ENCODE measurements around the gene FAM181A.

FAM181A gene

DNA sequence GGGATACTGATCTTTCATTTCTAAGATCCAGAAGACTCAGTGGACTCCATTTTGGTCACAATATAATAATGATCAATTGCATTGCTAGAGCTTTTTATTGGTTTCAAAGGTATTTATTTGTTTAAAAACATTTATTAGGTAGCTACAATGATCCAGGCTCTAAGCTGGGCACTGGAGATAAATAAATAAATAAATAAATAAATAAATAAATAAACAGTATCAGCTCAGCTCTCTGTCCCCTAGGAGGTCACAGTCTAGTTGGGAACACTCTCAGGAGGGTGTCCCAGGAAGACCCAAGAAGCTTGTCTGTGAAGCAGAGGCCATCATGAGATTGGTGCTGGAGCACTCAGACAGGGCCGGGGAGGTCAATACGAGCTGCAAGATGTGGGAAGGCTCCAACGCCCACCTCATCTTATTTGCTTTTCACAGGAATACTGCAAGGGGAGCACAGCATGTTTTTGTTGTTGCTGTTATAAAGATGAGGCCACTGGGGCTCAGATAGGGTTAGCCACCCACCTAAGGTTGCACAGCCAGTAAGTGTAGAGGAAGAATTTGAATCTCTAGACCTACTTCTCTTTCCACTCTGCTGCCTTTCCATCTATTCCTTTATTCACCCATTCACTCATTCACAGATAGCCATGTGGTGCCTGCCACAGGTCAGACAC, 33.8 kb downstream of the FAM181A start:
- DNase-seq (ENCODE audit: low read depth in 1 of 2, low spot score in 1 of 2), result no peak

DNA sequence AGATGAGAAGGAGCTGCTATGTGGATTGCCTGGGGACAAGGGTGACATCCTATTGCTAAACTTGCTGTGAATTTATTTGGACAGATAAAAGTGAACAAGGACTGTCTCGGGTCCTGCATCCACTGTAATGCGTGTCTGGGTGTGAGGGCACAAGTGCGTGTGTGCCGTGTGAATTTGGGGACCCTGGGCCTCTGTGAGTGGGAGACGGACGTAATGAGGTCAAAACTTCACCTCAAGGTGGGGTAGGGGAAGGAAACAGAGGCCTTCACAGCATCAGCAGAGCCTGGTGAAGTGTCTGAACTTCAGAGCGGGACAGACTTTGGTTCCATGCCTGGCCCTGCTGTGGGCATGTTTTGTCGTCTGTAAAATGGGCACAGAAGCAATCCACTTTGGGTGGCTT, 34.5 kb downstream of the FAM181A start:
- no peak for DNase-seq (ENCODE audit: low read depth in 1 of 2, low spot score in 1 of 2)

DNA sequence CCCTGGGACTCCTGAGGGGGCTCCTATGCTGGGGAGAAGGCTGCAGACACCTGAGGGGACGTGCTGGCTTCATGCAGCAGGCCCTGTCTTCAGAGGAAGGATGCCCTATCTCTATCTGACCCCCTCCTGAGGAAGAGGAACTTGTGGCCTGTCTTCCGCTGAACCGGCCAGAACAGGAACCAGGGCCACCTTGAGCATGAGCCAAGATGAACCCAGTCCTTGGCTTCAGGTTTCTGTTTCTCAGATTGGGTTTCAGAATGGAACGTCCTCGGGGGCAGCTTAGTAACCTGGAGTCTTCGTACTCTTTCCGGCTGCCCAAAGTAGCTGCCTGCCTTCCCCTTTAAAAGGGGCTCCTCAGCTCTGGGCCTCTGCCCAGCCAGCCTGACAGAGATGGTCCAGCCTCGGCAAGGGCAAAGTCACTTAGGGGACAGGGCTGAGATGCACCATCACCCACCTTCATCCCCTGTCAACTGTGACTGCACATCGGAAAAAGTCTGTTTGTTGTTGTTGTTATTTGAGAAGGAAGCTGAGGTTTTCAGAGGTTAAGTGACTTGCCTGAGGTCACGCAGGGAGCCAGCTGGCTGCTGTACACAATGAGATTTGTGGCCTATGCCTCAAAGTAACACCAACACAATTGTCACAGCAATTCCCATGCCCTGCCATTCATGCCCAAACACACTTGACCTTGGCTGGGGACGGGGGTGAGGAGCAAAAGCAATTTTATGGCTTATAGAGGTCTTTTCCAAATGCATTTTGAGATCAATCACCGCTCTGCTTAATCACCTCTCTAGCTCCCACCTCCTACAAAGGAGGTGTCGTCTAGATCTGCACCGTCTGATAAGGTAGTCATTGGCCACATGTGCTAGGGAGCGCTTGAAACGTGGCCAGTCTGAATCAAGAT, 35.8 kb downstream of the FAM181A start:
- DNase-seq (ENCODE audit: low read depth in 1 of 2, low spot score in 1 of 2), result peak in 1 of 2 donors; percentile 15

DNA sequence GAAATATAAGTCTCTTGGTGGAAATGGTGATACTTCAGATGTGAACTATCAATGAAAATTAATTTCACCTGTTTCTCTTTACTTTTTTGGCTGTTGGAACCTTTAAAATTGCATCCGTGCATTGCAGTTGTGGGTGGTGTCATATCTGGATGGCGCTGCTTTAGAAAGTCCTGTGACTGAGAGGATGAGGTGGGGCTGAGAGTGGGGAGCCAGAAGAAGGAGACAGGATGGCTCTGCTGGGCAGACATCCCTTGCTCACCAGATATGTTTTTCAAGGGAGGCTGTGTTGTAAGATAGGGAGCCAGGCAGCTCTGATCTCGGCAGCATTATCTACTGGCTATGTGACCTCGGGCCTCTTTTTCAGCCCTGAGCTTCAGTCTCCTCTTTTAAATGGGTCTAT, 36.5 kb downstream of the FAM181A start:
- DNase-seq (ENCODE audit: low read depth in 1 of 2, low spot score in 1 of 2), result no peak

DNA sequence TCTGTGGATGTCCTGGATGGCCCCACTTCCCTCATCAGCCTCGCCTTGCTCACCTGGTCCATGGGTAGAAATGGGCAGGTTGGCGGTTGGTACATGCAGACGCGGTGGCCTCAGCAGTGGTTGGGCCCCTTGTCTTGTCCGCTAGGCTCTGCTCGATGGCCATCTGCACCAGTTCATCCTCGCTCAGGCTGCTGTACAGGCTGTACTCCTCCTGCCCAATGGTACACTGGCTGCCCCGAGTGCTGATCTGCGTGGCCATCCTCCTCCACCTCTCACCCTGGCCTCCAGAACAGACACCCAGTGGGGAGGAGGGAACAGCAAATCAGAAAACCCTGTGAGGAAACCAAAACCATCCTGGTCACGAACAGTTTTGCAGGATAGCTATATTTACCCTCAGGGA, 37.1 kb downstream of the FAM181A start:
- no peak for DNase-seq (ENCODE audit: low read depth in 1 of 2, low spot score in 1 of 2)

DNA sequence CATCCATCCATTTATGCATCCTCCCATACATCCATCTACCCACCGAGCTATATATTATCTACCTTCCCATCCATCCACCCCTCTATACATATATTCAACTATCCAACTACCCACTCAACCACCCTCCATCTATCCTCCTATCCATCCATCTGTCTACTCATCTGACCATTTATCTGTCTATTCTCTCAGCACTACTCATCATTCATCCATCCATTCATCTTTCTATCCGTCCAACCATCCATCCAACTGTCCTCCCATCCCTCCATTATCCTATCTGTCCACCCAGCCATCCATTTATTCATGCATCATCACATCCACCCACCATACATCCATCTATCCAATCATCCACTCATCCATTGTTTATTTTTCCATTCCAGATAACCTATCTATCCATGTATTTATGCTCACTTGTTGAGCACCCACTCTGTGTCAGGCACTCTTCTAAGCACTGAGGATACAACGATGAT, 37.7 kb downstream of the FAM181A start:
- DNase-seq (ENCODE audit: low read depth in 1 of 2, low spot score in 1 of 2), result no peak

DNA sequence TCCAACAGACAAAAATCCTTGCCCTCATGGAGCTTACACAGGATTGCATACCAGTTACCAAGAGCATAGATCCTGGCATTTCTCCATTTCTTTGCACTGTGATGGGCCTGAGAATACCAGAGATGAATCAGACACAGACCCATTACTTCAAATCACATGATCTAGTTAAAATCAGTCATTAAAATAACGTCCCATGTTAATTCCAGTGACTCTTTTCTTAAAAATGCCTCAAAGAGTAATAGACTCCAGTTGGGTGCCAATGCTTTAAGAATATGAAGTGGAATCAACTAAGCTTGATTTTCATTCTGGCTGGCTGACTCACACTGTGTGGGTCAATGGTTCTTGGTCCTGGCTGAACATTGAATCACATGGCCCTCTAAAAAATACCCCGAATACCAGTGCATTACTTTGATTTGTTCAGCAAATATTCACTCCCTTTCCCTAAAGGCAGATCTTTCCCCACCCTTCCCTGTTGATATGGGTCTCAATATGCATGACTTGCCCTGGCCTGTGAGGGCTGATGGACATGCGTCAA, 38.2 kb downstream of the FAM181A start:
- DNase-seq (ENCODE audit: low read depth in 1 of 2, low spot score in 1 of 2), result no peak

DNA sequence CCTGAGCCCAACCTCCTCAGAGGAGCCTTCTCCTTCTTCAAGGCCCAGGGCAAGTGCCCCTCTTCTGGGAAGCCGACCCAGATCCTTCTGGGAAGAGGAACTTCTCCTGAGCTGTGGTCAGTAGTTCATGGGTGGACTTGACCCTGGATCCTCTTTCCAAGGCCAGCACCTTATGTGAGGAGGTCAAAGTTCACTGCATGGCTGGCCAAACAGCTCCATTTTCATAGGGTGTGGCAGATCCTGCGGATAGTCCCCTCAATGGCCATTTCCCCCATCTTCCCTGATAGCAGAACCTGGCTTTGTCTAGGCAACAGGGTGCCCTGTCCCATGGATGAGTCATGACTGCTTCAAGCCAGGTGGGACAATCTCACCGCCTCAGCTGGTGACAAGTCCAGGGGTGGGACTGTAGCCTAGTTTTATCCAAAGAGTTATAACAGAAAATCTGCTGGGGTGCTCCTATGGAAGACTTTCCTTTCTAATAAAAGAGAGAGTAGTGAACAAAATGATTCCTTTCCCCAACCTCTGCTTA, 38.9 kb downstream of the FAM181A start:
- no peak for DNase-seq (ENCODE audit: low read depth in 1 of 2, low spot score in 1 of 2)

DNA sequence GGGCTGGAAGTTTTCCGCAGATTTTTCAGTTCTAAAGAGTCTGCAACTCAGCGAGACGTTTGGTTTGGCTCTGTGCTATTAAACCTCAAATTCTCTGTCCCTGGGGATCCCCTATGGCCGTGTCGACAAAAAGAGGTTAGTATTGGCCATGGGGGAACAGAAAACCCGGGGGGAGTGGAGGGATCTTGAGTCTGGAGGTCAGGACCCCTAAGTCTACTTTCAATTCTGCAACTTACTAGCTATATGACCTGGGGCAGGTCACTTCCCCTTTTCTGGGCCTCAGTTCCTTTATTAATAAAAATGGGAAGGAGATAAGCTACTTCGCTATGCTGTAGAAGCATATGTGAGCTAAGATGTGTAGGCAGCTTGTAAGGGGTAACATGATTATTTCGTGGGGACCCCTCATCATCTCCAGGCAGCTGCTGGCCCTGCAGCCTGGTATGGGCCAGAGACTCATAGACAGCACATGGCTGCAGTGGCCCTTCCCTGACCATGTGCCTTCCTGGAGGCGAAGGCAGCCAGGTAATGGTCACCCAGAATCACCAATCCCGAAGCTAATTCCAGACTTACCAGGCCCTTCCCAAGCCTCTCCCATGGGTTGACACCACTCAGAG, 40.6 kb downstream of the FAM181A start:
- no peak for DNase-seq (ENCODE audit: low read depth in 1 of 2, low spot score in 1 of 2)

DNA sequence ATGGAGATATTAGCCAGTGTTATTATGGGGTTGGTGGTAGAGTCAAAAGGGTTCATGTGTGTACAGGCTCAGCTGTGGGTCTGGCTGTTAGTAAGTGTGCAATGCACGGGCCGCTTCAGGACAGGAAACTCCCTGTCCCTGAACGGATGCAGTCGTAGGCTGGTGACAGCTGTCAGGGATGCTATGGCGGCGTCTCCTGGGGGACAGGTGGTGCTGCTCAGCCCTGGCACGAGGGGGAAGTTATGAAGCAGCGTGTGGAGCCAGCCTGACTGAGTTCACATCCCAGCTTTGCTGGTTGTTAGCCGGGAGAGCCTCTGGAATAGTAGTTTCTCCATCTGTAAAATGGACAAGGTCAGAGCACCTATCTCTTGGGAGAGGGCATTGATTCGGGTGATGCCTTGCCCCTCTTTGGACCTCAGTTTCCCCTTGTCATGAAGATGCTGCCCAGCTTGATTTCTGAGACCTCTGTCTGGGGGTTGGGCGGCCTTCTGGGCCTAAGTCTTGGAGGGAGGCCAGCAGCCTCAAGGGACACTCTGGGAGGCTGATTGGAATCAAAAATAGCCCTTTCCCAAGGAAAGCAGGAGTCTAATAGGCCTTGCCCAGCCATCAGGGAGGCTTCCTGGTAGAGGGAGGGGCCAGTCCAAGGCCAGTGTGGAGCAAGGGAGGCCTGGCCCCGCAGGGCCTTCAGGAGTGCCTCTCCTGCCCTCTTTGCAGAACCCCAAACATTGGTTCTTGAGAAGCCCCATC, 42.1 kb downstream of the FAM181A start:
- DNase-seq (ENCODE audit: low read depth in 1 of 2, low spot score in 1 of 2), result no peak

DNA sequence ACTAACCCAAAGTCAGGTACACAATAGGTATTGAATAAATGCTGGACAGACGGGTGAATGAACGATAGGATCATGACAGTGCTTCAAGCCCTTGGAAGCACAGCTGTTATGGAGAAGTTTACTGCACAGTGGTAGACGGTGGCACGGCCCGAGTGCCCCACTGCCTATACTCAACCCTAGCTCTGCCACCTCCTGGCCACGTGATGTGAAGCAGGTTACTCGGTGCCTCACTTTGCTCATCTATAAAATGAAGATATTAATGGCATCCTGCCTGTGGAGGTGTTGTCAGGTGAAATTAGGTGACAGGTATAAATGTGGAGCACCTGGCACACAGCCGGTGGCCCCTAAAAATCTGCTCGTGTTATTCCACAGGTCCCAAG, 43.4 kb downstream of the FAM181A start:
- DNase-seq (ENCODE audit: low read depth in 1 of 2, low spot score in 1 of 2), result peak; percentile 53 to 57

DNA sequence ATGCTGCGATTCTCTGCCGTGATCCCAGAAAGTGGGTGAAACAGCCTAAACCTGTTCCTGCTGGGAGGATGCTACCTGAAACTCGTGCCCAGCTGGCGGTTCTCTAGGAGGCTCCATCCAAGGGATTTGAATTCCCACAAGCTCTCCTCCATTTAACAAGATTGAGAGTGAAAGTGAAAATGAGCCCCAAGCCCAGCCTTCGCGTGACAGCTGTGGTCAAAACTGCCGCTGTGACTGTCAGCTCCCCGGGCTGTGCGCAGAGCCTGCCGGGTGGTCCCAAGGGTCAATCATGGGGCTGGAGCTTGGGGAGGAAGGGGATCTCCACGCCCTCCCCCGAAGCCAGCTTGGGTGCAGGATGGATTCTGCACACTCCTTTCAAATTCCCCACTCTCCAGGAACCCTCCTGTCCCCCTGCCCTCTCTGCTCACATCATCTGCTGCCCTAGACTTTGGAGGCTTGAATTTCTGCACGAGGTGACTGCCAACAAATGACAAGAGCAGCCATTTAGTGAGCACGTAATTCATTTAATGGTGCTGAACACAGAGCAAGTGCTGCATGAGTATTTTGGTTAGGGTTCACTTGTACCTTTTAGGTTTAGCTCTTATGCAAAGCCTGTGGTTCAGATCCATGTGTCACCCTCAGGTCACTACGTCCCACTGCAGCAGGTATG, 44.0 kb downstream of the FAM181A start:
- peak in 1 of 2 donors; percentile 39 for DNase-seq (ENCODE audit: low read depth in 1 of 2, low spot score in 1 of 2)

DNA sequence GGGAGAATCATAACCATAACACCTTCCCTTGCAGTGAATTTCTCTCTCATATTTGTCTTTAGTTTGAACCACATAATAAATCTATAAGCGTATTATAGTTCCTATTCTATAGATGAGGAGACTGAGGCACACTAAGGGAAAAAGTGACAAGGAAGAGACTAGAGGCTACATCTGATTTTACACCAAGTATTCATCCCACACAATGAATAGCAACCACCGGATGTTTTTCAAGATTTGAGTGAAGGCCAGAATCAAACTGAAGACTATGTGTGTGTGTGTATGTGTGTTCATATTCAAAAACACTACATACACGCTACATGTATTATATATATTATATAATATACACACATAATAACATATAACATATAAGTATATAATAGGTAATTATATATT, 44.5 kb downstream of the FAM181A start:
- no peak for DNase-seq (ENCODE audit: low read depth in 1 of 2, low spot score in 1 of 2)

DNA sequence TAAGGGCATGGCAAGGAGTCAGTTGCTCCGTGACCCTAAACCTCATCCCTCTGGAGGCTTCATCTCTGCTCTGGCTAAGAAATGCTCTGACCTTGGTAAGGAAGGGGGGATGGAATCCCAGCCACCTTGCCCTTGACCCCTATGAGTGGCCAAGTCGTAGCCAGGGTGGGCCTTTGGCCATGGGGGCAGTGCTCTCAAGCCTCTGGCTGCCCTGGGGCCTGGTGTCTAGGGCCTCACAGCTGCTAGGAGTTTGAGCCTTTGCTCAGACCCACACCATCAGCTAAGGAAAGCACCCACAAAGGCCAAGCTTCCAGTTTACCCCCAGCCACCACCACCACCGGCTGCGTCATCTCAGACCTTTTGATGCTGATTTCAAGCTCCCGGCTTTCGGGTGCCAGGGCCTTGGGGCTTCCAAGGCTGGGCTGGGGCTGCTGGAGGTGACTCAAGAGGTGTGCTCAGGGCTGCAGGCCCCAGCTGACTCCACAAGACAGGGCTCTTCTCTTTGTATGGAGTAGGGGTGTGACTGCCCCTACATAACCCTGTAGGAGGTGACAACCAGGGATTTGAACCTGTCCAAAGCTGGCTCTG, 45.6 kb downstream of the FAM181A start:
- DNase-seq (ENCODE audit: low read depth in 1 of 2, low spot score in 1 of 2), result no peak

DNA sequence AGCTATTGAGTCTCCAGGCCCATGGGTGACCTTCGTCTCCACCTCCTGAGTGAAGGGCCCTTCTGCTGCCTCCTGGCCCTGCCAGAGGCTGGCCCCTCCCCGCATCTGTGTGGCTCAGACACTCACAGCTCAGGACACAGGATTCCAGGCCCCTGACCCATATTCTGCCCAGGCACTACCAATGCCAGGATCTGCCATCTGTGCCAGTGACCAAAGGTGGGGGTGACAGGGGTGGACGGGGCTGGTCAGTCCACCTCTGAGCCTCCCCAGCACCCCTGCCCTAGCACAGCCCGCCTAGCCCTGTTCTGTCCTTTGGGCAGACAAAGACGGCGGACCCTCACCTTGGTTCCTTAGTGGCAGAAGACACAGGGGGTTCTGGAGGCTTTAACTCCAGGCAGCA, 46.5 kb downstream of the FAM181A start:
- DNase-seq (ENCODE audit: low read depth in 1 of 2, low spot score in 1 of 2), result no peak

DNA sequence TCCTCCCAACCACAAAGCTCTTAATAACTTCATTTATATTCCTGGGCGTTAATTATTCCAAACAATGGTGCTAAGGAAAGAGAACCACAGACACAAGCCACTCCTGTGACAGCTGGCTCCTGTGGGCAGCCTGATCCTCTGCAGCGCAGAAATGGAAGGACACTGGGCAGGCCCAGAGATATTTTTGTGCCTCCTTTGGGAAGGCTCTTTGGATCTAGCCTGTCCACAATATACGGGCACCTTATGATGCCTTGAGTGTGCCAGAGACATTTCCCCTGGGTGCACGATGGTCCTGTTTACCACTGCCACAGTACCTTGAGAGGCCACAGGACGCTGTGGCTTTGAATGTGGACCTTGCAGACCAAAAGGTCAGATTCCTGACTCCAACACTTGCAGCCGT, 47.2 kb downstream of the FAM181A start:
- DNase-seq (ENCODE audit: low read depth in 1 of 2, low spot score in 1 of 2), result no peak

DNA sequence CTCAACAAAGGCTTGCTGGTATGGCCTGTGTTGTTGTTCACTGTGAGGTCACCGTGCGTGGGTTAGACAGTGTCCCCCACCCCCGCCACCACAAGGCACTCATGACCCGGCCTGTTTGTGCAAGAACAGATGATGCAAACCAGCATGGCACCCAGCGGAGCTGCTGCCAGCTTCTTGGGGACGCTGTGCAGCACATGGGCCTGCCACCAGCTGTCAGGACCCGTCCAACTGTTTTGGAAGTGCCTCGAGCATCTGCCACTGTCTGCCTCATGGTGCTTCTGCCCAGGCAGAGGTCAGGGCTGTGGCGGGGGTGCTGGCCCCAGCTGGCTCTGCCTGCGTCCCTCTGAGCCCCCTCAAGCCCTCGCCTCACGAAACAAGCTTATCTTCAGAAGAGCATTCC, 47.7 kb downstream of the FAM181A start:
- DNase-seq (ENCODE audit: low read depth in 1 of 2, low spot score in 1 of 2), result no peak

DNA sequence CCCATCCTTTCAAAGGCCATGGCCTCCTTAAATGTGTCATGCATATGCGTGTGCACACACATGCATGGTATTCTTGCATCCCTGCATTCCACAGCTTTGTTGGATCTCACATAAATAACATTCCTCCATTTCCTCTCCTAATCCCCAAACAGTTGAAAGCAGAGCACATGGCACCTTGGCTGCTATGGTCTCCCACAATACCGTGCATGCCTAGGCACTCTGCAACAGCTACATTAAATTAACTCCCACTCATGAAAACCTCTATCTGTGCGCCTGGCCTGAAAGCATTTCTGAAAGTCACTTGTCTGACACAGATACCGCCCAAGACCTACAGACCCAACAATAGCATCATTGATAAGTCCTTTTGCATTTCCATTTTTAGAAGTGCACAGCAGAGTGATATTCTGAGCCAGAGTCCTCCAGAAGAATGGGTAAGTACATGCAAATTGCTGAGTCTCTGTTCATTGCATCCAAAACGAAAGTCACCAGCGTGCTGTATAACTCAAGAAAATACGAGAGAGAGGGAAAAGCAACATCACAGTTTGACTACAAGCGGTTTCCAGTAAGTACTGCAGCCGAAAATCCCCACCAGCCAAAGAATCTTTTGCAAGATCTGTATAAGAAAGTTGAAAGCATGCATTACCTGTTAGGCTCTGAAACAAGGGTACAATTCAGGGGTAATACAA, 48.8 kb downstream of the FAM181A start:
- no peak for DNase-seq (ENCODE audit: low read depth in 1 of 2, low spot score in 1 of 2)

DNA sequence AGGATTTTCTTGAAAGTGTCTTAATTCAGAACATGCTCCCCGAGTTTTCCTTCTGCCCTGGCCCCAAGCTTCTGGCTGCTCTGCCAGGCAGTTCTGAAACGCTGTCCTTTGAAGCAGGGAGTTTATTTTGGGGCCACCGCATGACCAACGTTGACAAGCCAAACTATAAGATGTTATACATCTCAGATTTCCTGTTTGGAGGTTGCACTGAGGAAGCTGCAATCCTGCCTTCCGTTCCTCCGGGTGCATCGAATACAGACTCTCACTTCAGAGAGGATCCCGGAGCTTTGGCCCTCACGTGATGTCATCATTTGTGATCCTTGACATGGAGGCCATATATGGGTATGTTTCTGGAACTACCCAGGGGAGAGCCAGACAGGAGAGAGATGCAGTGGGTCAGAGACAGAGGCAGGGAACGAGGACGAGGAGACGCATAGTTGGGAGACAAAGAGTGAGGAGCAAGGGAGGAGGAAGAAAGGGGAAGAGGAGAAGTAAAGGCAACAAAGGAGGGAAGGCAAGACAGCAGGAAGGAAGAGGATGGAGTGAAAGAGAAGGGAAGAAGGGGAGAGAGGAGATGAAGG, 49.4 kb downstream of the FAM181A start, which contains the start of gene ASB2:
Gene ASB2, minus strand, starts transcription at position 94 of the 581 bp plus-strand sequence. CDS start 12,031 bp downstream, outside the sequence.
- no peak for DNase-seq (ENCODE audit: low read depth in 1 of 2, low spot score in 1 of 2)

Measured in stimulated activated CD4-positive, alpha-beta T cell treated with anti-CD3 and anti-CD28 coated beads, Interleukin-15, amount 100 ng/mL, for 1 hour (primary cell).